ENCODE results near the gene CCSER1.

DNA sequence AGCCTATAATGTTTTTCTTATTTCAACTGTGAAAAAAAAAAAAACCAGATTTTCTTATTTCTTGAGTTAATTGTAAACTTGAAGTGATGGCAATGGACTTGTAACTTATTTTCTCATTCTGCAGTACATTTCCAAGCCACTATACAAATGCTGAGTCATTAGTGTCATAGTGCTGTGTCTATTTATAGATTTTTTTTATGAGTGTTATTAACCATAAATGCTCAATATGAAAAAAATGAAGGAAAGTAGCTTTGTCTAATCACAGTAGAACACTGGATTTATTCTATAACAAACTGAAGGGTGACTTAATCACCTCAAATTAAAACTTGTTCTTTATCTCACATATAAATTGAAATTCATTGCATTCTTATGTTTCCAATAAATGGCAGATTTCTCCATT lies 718.6 kb downstream of the CCSER1 start:
- TF ChIP-seq, protein P1, sequence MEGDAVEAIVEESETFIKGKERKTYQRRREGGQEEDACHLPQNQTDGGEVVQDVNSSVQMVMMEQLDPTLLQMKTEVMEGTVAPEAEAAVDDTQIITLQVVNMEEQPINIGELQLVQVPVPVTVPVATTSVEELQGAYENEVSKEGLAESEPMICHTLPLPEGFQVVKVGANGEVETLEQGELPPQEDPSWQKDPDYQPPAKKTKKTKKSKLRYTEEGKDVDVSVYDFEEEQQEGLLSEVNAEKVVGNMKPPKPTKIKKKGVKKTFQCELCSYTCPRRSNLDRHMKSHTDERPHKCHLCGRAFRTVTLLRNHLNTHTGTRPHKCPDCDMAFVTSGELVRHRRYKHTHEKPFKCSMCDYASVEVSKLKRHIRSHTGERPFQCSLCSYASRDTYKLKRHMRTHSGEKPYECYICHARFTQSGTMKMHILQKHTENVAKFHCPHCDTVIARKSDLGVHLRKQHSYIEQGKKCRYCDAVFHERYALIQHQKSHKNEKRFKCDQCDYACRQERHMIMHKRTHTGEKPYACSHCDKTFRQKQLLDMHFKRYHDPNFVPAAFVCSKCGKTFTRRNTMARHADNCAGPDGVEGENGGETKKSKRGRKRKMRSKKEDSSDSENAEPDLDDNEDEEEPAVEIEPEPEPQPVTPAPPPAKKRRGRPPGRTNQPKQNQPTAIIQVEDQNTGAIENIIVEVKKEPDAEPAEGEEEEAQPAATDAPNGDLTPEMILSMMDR (IDR thresholded peaks at IDR 0.05 in 8 of 11, conservative IDR thresholded peaks at IDR 0.05 in 3 of 11), result no peak
- TF ChIP-seq POLR2A (IDR thresholded peaks at IDR 0.05), result no peak
